Activated CD4-positive, alpha-beta memory T cell treated with anti-CD3 and anti-CD28 coated beads for 36 hours (primary cell): ENCODE results near the gene CTDSP2. TPM values are rescaled to one million over a fixed set of nuclear protein-coding genes. Genes with fewer than 3 reads are reported as not detected.
"Not testable (repeated sequence)": the region's sequence is repeated elsewhere in the genome, so short reads cannot be mapped to it uniquely, and the experiment has no call there.

ENCODE experiments used
- CTCF ChIA-PET: fragments of 350-600 bp; sonication (Branson Sonifier 250); formaldehyde crosslinking; loops from one replicate; lab custom pipeline; 2021; ENCODE audit warnings: antibody characterized with exemption, inconsistent platforms; lab: Charles Lee
- POLR2A ChIA-PET: fragments of 350-600 bp; sonication (Branson Sonifier 250); formaldehyde crosslinking; loops from one replicate; lab custom pipeline; 2021; ENCODE audit warnings: antibody characterized with exemption; lab: Charles Lee
- DNase-seq: peaks from one replicate; pipeline ENCODE4 v3.0.0-alpha.2; 2020
- H3K27ac Mint-ChIP-seq: one replicate; pipeline ENCODE4 v1.8.0; 2021; ENCODE audit warnings: mixed read lengths
- H3K27me3 Mint-ChIP-seq: one replicate; pipeline ENCODE4 v1.8.0; 2021; ENCODE audit warnings: mixed read lengths
- H3K36me3 Mint-ChIP-seq: one replicate; pipeline ENCODE4 v1.8.0; 2021; ENCODE audit warnings: mixed read lengths
- H3K4me1 Mint-ChIP-seq: one replicate; pipeline ENCODE4 v1.8.0; 2021; ENCODE audit warnings: low read depth, mixed read lengths
- H3K4me3 Mint-ChIP-seq: one replicate; pipeline ENCODE4 v1.8.0; 2021; ENCODE audit warnings: mild to moderate bottlenecking, mixed read lengths
- H3K9me3 Mint-ChIP-seq: one replicate; pipeline ENCODE4 v1.8.0; 2021; ENCODE audit warnings: mixed read lengths
- intact Hi-C: fragments of 100-400 bp; cut with micrococcal nuclease; formaldehyde crosslinking; loops from one replicate; pipeline ENCODE4 v1.15.1; 2023
- total RNA-seq, 2 experiments: library from RNA; stranded (reverse); gene quantifications; one replicate each; pipeline ENCODE4 v1.2.3, GENCODE V29; 2021

The CTDSP2 gene
- total RNA-seq, 2 experiments from 2014 or later: 100 to 101 TPM

DNA sequence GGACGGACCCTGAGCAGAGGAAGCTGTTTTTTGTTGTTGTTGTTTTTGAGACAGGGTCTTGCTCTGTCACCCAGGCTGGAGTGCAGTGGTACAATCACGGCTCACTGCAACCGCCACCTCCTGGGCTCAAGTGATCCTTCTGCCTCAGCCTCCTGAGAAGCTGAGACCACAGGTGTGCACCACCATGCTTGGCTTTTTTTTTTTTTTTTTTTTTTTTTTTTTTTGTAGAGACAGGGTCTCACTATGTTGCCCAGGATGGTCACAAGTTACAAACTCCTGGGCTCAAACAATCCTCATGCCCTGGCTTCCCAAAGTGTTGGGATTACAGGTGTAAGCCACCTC lies 28.6 kb downstream of the CTDSP2 start:
- H3K4me3 Mint-ChIP-seq, H3K27ac Mint-ChIP-seq, DNase-seq, H3K9me3 Mint-ChIP-seq, H3K27me3 Mint-ChIP-seq, intact Hi-C loops, H3K4me1 Mint-ChIP-seq: not testable (repeated sequence)
- peaks cover 14% of the 10 kb centered on the region for H3K36me3 Mint-ChIP-seq
- POLR2A ChIA-PET: interaction anchor here (0.6 kb wide), 1 partner anchor 81 kb away, joined by 3 read pairs; no protein-coding TSS in a partner anchor
- CTCF ChIA-PET: interaction anchor here (0.8 to 2.3 kb wide), 6 partner anchors 10 to 88 kb away, joined by 3 to 5 read pairs (median 4); no protein-coding TSS in a partner anchor

DNA sequence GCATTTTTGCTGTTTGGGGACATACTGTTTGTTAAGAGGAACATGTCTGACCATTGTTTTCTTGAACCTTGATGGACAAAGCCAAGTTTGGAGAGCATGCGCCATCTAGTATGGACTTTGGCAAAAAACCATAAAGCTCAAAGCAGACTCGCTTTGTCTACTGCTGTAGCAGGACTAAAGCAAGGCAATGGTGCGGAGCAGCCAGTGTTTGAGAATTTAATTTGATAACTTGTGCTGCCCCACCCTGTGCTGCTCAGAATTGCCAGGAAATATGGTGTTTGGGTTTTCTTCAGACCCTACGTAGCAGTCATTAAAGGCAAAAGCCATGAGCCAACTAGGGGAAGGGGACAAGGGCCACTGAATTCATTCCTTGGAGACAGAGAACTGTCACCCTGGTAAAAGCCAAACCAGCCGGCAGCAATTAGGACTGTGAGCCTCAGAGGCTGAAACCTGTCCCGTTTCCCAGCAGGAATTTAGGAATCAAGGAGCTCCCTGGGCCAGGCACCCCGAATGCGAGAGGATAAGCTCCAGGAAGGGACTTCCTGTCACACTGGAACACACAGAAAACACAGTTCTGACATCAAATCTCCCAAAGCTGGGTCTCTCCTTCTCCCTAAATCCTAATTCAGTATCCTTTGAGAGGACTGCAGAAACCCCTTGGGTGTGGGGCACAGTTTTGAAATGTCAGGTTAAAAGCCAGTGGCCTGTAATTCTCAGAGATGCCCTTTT lies 29.1 kb downstream of the CTDSP2 start:
- intact Hi-C loops: no loop called here
- Mint-ChIP-seq H3K9me3 (no peaks in the 10 kb centered on the region), H3K4me1 (no peaks in the 10 kb centered on the region), H3K36me3 (peaks cover 12% of the 10 kb centered on the region), H3K27me3 (no peaks in the 10 kb centered on the region), H3K4me3 (no peak overlapping the region), H3K27ac (no peak overlapping the region)
- DNase-seq: no peak
- POLR2A ChIA-PET: interaction anchor here (0.6 kb wide), 1 partner anchor 81 kb away, joined by 3 read pairs; no protein-coding TSS in a partner anchor
- CTCF ChIA-PET: interaction anchor here (0.8 to 2.3 kb wide), 5 partner anchors 13 to 89 kb away, joined by 3 to 5 read pairs (median 3); no protein-coding TSS in a partner anchor

DNA sequence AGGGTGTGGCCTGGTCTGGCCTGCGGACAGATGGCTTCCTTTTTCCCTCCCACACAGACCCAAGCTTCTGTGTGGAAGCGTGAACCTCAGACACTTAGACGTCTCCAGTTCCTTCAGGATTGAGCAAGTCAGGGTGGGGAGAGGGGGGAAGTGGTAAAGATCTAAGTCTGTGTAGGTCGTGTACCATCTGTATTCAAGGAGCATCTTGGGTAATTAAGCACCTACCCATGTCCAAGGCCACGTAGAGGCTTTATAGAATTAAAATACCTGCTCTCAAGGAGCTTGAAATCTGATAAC lies 29.7 kb downstream of the CTDSP2 start:
- no peaks in the 10 kb centered on the region for H3K4me1 Mint-ChIP-seq
- POLR2A ChIA-PET: interaction anchor here (1.4 kb wide), 1 partner anchor 17 kb away, joined by 4 read pairs; no protein-coding TSS in a partner anchor
- H3K4me3 Mint-ChIP-seq: no peak overlapping the region
- H3K27ac Mint-ChIP-seq: no peak overlapping the region
- H3K9me3 Mint-ChIP-seq: no peaks in the 10 kb centered on the region
- H3K36me3 Mint-ChIP-seq: peaks cover 9% of the 10 kb centered on the region
- CTCF ChIA-PET: interaction anchor here (1.0 to 2.3 kb wide), 3 partner anchors 14 to 88 kb away, joined by 3 to 5 read pairs (median 4); no protein-coding TSS in a partner anchor
- no peak for DNase-seq
- no peaks in the 10 kb centered on the region for H3K27me3 Mint-ChIP-seq
- intact Hi-C loops: no loop called here

DNA sequence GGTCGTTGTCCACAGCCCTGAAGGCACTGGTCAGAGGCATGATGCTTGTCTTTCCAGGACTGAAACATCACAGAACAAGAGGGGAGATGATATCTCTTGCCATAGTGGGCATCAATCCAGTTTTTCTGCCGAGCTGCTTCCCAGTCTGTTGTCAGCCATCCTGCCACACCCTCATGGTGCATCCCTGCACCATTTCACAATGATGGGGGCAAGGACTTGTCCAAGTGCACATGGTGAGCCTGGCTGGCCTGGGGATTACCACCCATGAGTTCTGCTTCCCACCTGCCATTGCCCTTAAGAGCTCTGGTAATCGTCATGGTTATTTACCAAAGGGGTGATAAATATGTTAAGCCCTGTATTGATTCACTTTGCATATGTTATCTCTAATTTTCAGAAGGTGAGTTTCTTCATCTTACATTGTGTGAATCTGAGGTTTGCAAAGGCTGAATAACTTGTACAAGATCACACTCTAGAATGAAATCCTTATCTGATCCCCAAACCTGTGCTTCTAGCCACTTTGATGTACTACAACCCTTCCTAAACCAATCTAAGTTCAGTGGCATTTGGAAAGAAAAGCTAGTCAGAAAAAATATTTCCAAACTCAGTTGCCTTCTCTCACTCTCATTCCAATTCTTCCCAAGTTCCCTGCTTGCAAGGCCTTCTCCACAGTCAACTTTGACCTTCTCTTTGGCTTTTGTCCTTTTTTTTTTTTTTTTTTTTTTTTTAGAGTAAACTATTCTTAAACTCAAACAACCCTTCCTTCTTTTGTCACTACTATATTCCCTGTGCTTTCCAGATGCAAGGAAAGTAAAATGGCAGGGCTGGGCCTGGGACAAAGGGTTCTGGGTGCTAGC lies 30.3 kb downstream of the CTDSP2 start:
- Mint-ChIP-seq H3K36me3 (peaks cover 7% of the 10 kb centered on the region), H3K4me3 (no peak overlapping the region), H3K4me1 (no peaks in the 10 kb centered on the region), H3K27ac (no peak overlapping the region), H3K27me3 (no peaks in the 10 kb centered on the region), H3K9me3 (no peaks in the 10 kb centered on the region)
- ChIA-PET POLR2A (interaction anchor here (1.4 kb wide), 1 partner anchor 16 kb away, joined by 4 read pairs; no protein-coding TSS in a partner anchor), CTCF (interaction anchor here (1.3 to 1.6 kb wide), 2 partner anchors 11 to 89 kb away, joined by 4 read pairs; no protein-coding TSS in a partner anchor)
- DNase-seq: no peak
- intact Hi-C loops: no loop called here

DNA sequence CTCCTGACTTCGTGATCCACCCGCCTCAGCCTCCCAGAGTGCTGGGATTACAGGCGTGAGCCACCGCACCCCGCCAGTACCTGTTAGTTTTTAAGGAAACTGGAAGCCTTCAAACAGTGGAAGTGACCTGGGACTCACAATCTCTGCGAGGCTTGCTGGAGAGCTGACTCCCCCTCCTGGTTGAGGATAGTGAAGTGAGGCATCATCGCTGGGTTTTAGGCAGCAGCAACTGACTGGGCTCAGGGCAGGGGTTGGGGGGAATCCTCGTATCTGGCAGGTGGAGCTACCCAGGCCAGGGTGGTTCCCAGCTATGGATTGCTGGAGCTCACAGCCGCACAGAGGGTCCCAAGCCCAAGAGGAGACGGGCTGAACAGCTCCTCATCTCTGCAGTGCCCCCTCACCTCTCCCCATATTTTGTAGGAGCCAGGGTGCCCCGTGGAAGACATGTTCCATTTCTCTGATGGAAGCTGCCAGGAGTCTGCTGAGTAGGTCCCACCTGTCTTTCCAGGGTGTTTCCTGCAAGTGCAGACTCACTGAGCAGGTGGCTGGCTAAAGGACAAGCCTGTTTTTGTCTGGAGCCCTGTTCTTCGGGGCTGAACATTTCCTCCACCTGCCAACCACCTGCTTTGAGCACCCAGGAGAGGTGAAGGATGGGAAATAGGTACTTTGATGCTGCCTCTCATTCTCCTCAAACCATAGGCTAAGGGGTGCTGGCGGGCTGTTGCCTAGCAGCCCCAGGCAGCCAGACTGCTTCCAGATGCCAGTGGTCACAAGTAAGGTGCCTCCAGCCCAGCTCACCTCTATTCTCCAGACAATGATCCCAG lies 31.1 kb downstream of the CTDSP2 start:
- H3K9me3 Mint-ChIP-seq: no peaks in the 10 kb centered on the region
- DNase-seq: no peak
- no peaks in the 10 kb centered on the region for H3K4me1 Mint-ChIP-seq
- POLR2A ChIA-PET: interaction anchor here (1.4 kb wide), 1 partner anchor 16 kb away, joined by 4 read pairs; no protein-coding TSS in a partner anchor
- no peak overlapping the region for H3K27ac Mint-ChIP-seq
- no peak overlapping the region for H3K4me3 Mint-ChIP-seq
- H3K27me3 Mint-ChIP-seq: no peaks in the 10 kb centered on the region
- intact Hi-C loops: no loop called here
- H3K36me3 Mint-ChIP-seq: peaks cover 3% of the 10 kb centered on the region
- CTCF ChIA-PET: interaction anchor here (0.8 to 1.6 kb wide), 3 partner anchors 12 to 89 kb away, joined by 3 to 4 read pairs (median 4); no protein-coding TSS in a partner anchor

DNA sequence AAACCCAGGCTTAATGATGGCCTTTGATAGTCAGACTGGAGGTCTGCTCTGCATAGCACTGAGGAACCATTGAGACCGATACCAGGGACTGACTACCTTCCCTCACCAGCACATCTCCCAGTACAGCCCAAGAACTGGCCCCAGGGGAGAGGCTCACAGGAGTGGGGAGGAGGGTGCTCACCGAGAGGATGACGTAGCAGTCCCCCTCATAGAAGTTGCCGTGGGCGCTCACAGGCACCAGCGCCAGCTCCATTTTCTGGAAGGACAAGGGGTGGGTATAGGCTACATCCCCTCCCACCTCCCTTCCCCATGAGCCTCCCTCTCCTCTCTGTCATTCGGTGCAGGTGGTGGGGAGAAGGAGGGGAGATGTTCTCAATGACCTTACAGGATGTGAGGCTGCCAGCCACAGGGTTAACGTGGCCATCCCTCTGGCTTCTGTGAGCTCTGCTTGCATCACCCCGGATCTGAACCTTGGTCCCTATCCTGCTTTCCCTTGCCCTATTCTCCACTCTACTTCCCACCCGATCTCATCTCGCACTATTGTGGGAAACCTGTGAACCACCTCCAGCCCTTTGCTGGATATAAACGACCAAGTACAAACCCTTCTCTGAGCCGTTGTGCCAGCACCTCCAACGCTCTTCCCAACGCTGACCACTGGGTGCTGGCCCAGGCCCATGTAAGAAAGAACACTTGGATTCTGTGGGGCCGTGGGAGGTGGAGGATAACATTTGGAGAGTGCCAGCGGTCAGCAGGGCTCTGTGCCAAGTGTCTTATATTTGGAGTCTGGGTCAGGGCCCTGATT lies 32.4 kb downstream of the CTDSP2 start:
- intact Hi-C loops: no loop called here
- Mint-ChIP-seq H3K4me3 (no peak overlapping the region), H3K9me3 (no peaks in the 10 kb centered on the region), H3K36me3 (peaks cover 2% of the 10 kb centered on the region), H3K4me1 (no peaks in the 10 kb centered on the region), H3K27me3 (no peaks in the 10 kb centered on the region), H3K27ac (no peak overlapping the region)
- no peak for DNase-seq
- ChIA-PET CTCF (interaction anchor here (3.8 kb wide), 1 partner anchor 11 kb away, joined by 21 read pairs; no protein-coding TSS in a partner anchor), POLR2A (no interaction called here)

DNA sequence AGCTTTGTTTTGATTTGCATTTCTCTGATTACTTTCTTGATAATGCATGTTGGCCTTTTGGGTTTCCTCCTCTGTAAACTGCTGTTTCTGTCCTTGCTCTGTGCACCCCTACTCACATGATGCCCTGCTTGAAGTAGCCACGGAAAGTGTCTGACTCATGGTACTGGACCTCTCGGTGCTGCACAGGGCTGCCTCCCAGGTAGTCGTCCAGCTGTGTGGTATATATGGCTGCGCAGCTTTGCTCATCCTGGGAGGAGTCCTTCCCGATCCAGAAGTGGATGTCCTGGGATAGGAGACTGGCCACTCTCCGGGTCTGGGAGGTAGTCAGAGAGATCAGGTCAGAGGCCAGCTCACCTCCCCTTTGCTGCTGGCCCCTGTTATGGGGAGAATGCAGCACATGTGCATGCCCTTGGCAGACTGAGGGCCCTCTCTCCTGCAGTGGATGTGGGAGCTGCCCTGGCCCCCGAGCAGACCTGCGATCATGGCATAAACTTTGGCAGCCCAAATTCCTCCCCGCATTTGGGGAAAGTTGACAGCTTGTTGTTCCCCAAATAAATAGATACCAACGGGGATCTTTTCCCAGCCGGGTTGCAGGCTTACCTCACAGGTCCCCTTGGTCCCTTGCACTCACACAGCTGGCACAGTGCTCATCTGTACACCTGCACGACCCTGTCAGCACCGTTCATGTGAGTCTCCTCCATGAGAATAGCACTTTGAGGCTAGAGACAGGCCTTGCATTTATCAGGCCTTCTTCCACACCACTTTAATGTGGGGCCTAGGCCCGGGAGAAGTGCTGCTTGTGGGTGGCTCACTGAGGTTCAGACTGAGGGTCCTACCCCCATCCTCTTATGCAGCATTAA lies 33.2 kb downstream of the CTDSP2 start:
- no peak for DNase-seq
- CTCF ChIA-PET: interaction anchor here (1.3 to 3.8 kb wide), 2 partner anchors 10 to 91 kb away, joined by 6 to 21 read pairs; no protein-coding TSS in a partner anchor
- Mint-ChIP-seq H3K4me3 (no peak overlapping the region), H3K27ac (no peak overlapping the region), H3K36me3 (no peaks in the 10 kb centered on the region), H3K9me3 (no peaks in the 10 kb centered on the region), H3K27me3 (no peaks in the 10 kb centered on the region), H3K4me1 (no peaks in the 10 kb centered on the region)
- intact Hi-C loops: no loop called here
- POLR2A ChIA-PET: no interaction called here

DNA sequence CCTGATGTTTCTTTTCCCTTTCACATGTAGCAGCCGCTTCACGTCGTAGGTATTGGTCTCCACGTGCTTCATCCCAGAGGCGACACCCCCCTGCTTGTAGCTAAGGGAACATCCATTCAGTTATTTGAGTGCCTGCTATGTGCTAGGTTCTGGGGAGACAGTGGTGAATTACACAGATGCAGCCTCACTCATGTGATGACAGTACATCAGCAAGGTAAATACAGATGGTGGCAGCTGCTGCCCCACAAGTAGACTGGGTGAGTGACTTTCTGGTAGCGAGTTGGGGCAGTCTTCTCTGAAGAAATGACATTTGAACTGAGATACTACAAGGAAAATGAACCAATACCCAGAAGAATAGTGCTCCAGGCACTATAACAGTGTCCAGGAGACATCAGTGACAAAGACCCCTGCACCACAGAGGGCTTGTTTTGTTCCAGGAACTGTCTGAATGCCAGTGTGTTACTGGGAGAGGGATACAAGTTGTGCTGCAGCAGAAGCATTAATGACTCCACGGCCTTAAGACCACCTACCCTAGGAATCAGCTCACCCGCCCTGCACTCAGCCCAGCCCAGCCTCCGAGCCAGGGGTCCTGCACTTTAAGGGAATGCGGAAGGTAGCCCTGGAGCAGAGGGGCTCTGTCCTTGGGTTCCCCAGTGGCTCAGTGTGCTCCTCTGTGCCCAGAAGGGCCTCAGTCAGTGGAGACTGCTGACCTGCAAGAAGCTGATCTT lies 35.3 kb downstream of the CTDSP2 start:
- DNase-seq: no peak
- Mint-ChIP-seq H3K27ac (no peak overlapping the region), H3K4me3 (no peak overlapping the region), H3K36me3 (no peaks in the 10 kb centered on the region), H3K27me3 (no peaks in the 10 kb centered on the region), H3K9me3 (no peaks in the 10 kb centered on the region), H3K4me1 (no peaks in the 10 kb centered on the region)
- intact Hi-C loops: no loop called here
- ChIA-PET CTCF (interaction anchor here (3.8 kb wide), 1 partner anchor 8 kb away, joined by 21 read pairs; no protein-coding TSS in a partner anchor), POLR2A (no interaction called here)

DNA sequence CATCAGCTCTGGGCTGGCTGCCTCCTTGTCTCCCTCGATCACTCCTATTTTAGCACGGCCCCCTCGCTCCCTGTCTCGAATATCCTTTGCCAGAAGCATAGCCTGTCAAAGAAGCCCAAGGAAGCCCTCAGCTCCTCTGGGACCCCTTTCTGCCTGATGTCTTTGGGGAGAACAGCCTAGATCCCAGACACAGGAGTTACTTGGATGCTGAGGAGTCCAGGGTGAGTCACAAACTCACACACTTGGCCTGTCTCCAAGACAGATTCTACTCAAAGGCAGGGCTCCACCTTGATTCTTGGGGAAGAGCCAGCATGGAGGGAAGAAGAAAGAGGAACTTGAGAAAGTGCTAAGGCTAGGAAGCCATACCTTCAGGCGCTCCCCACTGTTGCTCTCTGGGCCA lies 36.1 kb downstream of the CTDSP2 start:
- Mint-ChIP-seq H3K9me3 (no peaks in the 10 kb centered on the region), H3K27me3 (no peaks in the 10 kb centered on the region), H3K4me3 (no peak overlapping the region), H3K27ac (no peak overlapping the region), H3K4me1 (no peaks in the 10 kb centered on the region), H3K36me3 (no peaks in the 10 kb centered on the region)
- ChIA-PET CTCF (no interaction called here), POLR2A (no interaction called here)
- no peak for DNase-seq
- intact Hi-C loops: no loop called here

DNA sequence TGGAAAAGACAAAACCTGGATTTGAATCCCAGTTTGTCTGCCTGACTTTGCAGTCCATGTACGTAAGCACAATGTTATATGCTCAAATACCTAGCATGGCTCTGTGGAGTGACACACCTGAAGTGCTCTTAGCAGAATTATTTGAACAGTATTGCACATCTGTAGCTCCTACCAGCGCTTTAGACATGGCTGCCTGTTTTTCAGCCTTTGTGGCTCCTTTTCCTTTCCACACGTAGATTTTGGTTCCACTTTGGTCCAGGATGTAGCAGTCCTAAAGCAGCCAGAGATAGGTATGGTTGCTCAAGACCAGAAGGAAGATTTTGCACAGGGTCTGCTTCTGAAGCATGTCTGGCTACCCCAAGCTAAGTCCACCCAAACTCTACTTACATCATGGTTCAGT lies 37.1 kb downstream of the CTDSP2 start:
- intact Hi-C loops: no loop called here
- Mint-ChIP-seq H3K9me3 (no peaks in the 10 kb centered on the region), H3K4me1 (no peaks in the 10 kb centered on the region), H3K4me3 (no peak overlapping the region), H3K27me3 (no peaks in the 10 kb centered on the region), H3K36me3 (no peaks in the 10 kb centered on the region), H3K27ac (no peak overlapping the region)
- ChIA-PET CTCF (no interaction called here), POLR2A (no interaction called here)
- no peak for DNase-seq
